Stimulated activated CD4-positive, alpha-beta T cell treated with anti-CD3 and anti-CD28 coated beads, Interleukin-1b, Interleukin-23, amount 100 ng/mL, for 24 hours (primary cell): ENCODE measurements around the gene CASQ2.
A peak's percentile ranks its signal among the peaks of the same experiment; 100 is the strongest.

Experiments
- DNase-seq, 4 experiments: peaks; one replicate each; pipeline ENCODE4 v3.0.0-alpha.2; 2020; ENCODE audit warnings: low read depth in 4 of 4, low spot score in 1 of 4

CASQ2 gene

GRCh38 chr1:115768549-115768948 is at the start of gene CASQ2:
TSS of gene CASQ2 (minus strand) at chr1:115768714. CDS start at chr1:115768541, 173 bp downstream.
- DNase-seq, result no peak

GRCh38 chr1:115815694-115816093 is 47.2 kb upstream of the CASQ2 start:
- no peak for DNase-seq

GRCh38 chr1:115814685-115815398 is 46.3 kb upstream of the CASQ2 start:
- DNase-seq, result no peak

GRCh38 chr1:115813727-115814126 is 45.2 kb upstream of the CASQ2 start:
- DNase-seq, result no peak

DNA sequence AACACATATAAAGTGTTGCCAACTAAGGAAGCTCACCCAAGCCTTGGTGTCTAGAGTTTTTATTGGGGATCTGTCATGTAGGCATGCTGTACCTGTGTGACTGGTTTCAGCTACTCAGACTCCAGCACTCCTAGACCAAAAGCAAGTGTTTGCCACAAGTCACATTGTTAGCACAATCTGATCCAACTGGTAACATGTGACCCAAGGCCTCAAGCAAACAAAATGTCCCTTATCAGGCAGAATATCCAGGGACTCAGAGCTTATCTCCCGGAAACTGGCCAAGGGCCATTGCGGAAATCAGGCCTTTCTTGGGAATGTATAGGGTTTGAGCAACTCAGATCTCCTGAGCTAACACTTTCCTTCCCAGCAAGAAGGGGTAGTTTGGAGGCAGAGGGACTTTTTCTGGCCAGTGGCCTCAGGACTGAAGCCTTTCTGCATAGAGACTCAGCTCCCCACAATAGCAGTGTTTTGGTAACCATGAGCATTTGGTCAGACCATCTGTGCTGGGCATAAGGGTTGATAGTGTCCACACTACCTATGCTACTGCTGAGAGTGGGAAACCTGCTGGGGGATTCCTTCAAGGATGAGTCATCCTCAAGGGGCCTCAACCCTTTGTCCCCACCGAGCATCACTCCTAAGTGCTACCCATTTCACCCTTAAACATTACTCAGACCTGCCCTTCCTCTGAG is 42.8 kb upstream of the CASQ2 start:
- DNase-seq, result no peak

- DNase-seq, result no peak
Observed at GRCh38 chr1:115810609-115811008, 42.1 kb upstream of the CASQ2 start.

DNA sequence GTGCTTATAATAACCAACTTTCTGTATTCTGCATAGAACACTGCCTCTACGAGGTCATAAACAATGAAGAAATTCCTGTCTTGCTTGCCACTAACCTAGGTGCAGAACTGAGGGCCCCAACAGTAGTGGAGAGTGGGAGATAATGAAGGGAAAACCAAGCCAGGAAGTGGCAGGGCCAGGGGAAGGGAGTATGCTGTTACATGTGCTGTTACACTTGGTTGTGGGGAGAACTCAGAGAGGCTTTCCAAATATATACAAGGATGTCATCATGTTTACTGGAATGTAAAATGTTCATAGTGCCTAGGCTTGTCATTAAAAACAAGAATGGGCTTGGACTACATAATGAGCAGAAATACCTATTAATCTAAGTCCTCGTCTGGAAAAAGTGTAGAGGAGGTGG is 41.3 kb upstream of the CASQ2 start:
- no peak for DNase-seq

GRCh38 chr1:115809076-115809475 is 40.6 kb upstream of the CASQ2 start:
- DNase-seq, result no peak

- peak in 2 of 4 experiments; percentile 5 to 30 for DNase-seq
Observed at GRCh38 chr1:115807723-115808122, 39.2 kb upstream of the CASQ2 start.

DNA sequence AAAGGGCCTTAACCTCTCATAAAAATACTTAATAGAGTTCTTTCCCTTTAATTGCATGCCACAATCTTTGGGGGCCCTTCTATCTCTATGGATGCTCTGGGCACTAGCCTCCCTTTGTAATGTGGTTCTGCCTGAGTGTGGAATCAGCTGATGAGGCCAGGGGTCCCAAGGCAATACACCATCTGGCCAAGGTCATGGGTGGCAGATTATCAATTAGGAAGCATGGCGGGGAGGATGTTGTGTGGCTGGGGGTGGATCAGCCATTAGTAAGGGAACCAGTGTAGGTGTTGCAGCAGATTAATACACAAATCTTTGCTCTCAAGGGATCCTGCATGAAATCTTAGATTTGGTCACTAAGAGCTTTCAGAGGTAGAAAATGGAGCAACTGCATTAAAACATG is 37.1 kb upstream of the CASQ2 start:
- DNase-seq, result no peak

DNA sequence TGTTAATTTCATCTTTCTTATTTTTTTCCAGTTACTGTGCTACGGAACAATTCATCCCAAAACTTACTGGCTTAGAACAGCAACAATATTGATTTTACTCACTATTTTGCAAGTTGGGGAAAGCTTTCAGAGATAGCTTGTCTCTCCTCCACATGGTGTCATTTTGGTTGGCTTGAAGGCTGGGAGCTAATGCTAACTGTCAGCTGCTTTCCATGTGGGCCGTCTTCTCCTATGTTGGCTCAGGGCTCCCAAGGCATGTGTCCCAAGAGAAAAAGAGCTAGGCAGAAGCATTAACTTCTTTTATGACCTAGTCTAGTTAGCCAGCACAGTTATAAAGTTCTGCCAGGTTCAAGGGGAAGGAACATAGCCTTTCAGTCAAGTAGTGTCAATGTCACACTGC is 33.9 kb upstream of the CASQ2 start:
- DNase-seq, result no peak

DNA sequence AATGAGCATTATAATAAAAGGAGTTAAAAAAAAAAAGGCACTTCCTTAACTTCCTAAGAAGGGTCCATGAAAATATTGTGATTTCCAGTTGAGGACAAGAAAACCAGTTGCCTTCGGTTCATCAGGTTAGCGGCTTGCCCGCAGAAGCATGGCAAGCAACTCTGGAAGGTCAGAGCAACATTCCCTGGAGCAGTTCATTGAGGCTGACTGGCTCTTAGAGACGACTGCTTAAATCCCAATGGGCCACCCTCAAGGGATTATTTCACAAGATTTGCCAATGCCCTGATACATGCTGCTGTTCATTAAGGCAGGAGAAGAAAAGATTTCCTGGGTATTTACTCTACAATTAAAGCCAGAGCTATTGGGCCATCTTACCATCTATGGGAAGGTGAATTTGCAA is 29.0 kb upstream of the CASQ2 start:
- DNase-seq, result no peak

- DNase-seq, result no peak
Observed at GRCh38 chr1:115796897-115797296, 28.4 kb upstream of the CASQ2 start.

- no peak for DNase-seq
Observed at GRCh38 chr1:115796036-115796435, 27.5 kb upstream of the CASQ2 start.

DNA sequence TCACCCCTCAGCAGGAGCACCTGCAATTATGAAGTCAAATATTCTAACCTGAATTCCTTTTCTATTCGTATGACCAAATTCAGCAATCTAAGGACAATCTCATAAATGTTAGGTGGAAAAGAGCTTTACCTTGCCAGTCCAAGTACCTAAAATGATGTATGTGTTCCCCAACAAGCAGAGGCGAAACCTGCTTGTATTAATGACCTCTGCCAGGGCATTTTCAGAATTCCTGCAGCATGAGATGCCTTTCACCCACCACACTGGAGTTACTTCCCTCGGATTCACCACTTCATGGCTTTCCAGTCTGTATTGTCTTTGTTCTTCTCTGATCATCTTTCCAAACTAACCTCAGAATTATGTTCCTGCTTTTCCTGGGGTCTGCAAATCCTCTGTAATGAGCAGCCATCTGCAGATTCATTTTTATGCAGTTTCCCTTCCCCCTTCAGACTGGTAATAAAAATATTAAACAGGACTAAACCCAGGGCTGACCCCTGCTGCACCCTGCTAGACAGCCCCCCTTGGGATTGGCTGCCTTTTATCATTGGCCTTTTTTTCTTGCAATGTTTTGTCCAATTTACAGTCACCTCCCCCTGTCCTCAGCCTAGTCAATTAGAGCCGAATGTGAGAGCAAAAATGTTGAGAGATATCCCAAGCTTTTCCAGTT is 26.6 kb upstream of the CASQ2 start:
- no peak for DNase-seq

DNA sequence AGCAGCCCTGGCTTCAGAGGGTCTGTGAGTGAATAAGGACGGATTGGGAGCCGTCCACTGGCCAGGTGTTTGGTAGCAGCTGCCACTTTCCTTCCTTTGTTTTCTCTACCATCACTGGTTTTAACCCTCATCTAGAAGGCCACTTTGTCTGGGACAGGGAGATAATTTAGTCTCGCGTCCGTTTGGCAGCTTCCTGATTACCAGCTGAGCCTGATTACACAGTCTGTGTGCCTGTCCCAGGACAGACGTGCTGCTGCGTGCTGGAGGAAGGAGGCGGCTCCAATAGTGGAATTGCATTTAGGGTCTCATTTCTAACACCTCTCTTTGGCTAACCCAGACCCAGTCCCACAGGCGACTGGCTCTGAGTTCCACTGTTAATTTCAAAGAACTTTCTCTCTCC is 24.6 kb upstream of the CASQ2 start:
- DNase-seq, result no peak

GRCh38 chr1:115791816-115792215 is 23.3 kb upstream of the CASQ2 start:
- DNase-seq, result no peak

DNA sequence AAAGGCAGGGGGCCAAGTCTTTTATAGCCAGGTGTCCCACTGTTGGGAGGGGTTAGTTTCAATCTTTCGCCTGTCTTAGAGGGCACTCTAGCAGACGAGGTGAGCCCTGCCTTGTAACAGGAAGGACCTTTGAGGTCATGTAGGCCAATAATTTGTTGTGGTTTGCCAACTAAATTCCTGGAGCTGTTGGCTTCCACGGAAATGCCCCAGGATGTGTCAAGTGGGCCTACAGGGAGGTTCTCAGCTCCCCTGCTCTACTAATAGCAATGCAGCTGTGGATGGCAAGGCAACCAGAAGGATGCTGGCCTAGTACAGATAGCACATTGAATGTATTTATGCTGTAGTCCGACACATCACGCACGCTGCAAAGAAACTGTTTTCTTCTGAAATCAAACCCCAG is 22.3 kb upstream of the CASQ2 start:
- no peak for DNase-seq

DNA sequence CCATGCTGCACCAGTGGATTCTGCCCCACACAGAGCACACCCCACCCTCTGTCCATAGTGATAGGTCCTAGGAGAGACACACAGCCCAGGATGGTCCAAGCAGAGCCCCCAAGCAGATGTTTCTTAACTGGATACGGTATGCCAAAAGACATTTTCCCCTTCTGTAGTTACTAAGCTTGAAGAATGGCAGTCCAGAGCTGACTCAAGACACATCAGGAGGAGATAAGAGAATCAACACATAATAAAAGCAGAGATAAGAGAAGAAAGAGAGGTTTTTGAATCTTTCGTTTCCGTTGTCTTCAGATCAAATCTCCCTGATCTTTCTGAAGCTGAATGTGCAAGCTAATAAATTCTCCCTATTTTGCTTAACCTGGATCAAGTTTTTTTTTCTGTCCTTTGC is 21.8 kb upstream of the CASQ2 start:
- no peak for DNase-seq

GRCh38 chr1:115783311-115783710 is 14.8 kb upstream of the CASQ2 start:
- DNase-seq, result no peak

- no peak for DNase-seq
Observed at GRCh38 chr1:115782571-115783281, 14.2 kb upstream of the CASQ2 start.

DNA sequence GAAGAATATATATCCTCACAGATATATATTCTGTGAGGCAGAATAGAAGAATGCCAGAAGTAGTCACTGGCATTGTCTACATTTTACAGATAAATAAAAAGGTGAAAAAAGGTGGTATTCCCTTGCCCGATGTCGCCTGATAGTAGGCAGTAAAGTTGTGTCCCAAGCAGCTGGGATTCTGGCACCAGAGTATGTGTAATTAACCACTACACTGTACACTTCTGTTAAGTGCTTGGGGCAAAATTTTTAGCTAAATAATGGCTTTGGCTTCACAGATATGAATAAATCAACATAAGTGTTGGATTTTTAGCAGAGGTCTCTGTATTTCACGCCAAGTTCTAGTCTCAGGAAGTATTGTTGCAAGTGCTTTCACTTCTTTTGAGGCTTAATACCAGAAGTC is 13.3 kb upstream of the CASQ2 start:
- no peak for DNase-seq
